Erythroblast (primary cell): ENCODE data around the gene ATP2A2.

Experiments
- GATA1 ChIP-seq: IDR thresholded peaks from 2 replicates; pipeline ENCODE4 v1.6.1; 2011; ENCODE audit warnings: low read depth, mild to moderate bottlenecking, control low read depth, low read length, moderate library complexity
- POLR2A ChIP-seq: IDR thresholded peaks from 2 replicates; pipeline ENCODE4 v1.6.1; 2011; ENCODE audit warnings: mild to moderate bottlenecking, low read length

GRCh38 chr12:110340706-110341105 lies 59.7 kb downstream of the ATP2A2 start:
- TF ChIP-seq POLR2A (no peak), GATA1 (no peak)
